ENCODE results near the gene ZNF133. TPM values are rescaled to one million over a fixed set of nuclear protein-coding genes. Genes with fewer than 3 reads are reported as not detected.

The ZNF133 gene
- total and polyA plus RNA-seq, 2 of the 13 experiments (the other 11 are each of a cell fraction or from before 2014, with no cell fraction given), result 23.5 to 26.7 TPM

- no peak; a peak in 1 of 4 replicates for TF ChIP-seq HMGXB4 (CRISPR knock-in tag; IDR thresholded peaks at IDR 0.05; ENCODE audit: borderline replicate concordance in 1 of 2, low read depth in 1 of 2)
- TF ChIP-seq RAD21 (CRISPR knock-in tag; IDR thresholded peaks at IDR 0.05), result no peak
- no peak for TF ChIP-seq ZNF672 (CRISPR knock-in tag; IDR thresholded peaks at IDR 0.05)
- TF ChIP-seq ZNF776 (CRISPR knock-in tag; IDR thresholded peaks at IDR 0.05), result no peak; the same call in 1 of the 2 replicates
- no peak for TF ChIP-seq GTF3A (CRISPR knock-in tag; conservative IDR thresholded peaks at IDR 0.05)
- TF ChIP-seq ZNF619 (CRISPR knock-in tag; IDR thresholded peaks at IDR 0.05), result no peak
- TF ChIP-seq ZSCAN9 (CRISPR knock-in tag; IDR thresholded peaks at IDR 0.05; ENCODE audit: borderline replicate concordance), result no peak
- TF ChIP-seq ATF2 (CRISPR knock-in tag; IDR thresholded peaks at IDR 0.05), result no peak
- no peak for TF ChIP-seq AHR (CRISPR knock-in tag; IDR thresholded peaks at IDR 0.05)
- TF ChIP-seq SKIL (CRISPR knock-in tag; IDR thresholded peaks at IDR 0.05; ENCODE audit: borderline replicate concordance), result no peak
- TF ChIP-seq ZNF746 (CRISPR knock-in tag; IDR thresholded peaks at IDR 0.05), result no peak
- TF ChIP-seq UBTF (CRISPR knock-in tag; IDR thresholded peaks at IDR 0.05), result no peak
- no peak for TF ChIP-seq ADNP (CRISPR knock-in tag; IDR thresholded peaks at IDR 0.05)
- TF ChIP-seq ZGPAT (CRISPR knock-in tag; IDR thresholded peaks at IDR 0.05), result no peak
- no peak; the same call in 1 of the 2 replicates for TF ChIP-seq ONECUT2 (CRISPR knock-in tag; IDR thresholded peaks at IDR 0.05)
- TF ChIP-seq ZNF7 (CRISPR knock-in tag; IDR thresholded peaks at IDR 0.05), result 0 out of 2 replicates have a peak, but pooled peaks have one; percentile 10
- no peak for TF ChIP-seq ZNF670 (CRISPR knock-in tag; IDR thresholded peaks at IDR 0.05; ENCODE audit: borderline replicate concordance)
- no peak for TF ChIP-seq ELF4 (CRISPR knock-in tag; IDR thresholded peaks at IDR 0.05; ENCODE audit: borderline replicate concordance)
- no peak for TF ChIP-seq GABPB1 (CRISPR knock-in tag; IDR thresholded peaks at IDR 0.05)
- TF ChIP-seq IKZF1 (IDR thresholded peaks at IDR 0.05), result no peak
- TF ChIP-seq SNAPC5 (CRISPR knock-in tag; IDR thresholded peaks at IDR 0.05; ENCODE audit: borderline replicate concordance), result peak; percentile 79
These were observed 481 bp downstream of the ZNF133 start (continued) for GRCh38 chr20:18288749-18289267.
